ENCODE measurements around the gene CEACAM5.
"Not testable (repeated sequence)": the region's sequence is repeated elsewhere in the genome, so short reads cannot be mapped to it uniquely, and the experiment has no call there.

The CEACAM5 gene

GRCh38 chr19:41740415-41741243, 32.2 kb downstream of the CEACAM5 start:
- DNase-seq (ENCODE audit: low read depth): no peak

GRCh38 chr19:41741244-41741554, 32.8 kb downstream of the CEACAM5 start:
- no peak for DNase-seq (ENCODE audit: low read depth)

- no peak for DNase-seq (ENCODE audit: low read depth)
Measured at GRCh38 chr19:41744850-41745249, 36.4 kb downstream of the CEACAM5 start.

GRCh38 chr19:41745756-41746155, 37.3 kb downstream of the CEACAM5 start:
- DNase-seq (ENCODE audit: low read depth): no peak

- peak; percentile 10 for DNase-seq (ENCODE audit: low read depth)
Measured at GRCh38 chr19:41746593-41747227, 38.3 kb downstream of the CEACAM5 start.

- DNase-seq (ENCODE audit: low read depth): no peak
Measured at GRCh38 chr19:41748012-41748411, 39.6 kb downstream of the CEACAM5 start.

- not testable (repeated sequence) for DNase-seq (ENCODE audit: low read depth)
Measured at GRCh38 chr19:41750248-41751134, 42.1 kb downstream of the CEACAM5 start.

GRCh38 chr19:41753159-41753558, 44.7 kb downstream of the CEACAM5 start:
- DNase-seq (ENCODE audit: low read depth): peak; percentile 61

- DNase-seq (ENCODE audit: low read depth): peak; percentile 55
Measured at GRCh38 chr19:41753936-41754529, 45.6 kb downstream of the CEACAM5 start.

- DNase-seq (ENCODE audit: low read depth): no peak
Measured at GRCh38 chr19:41755328-41755913, 47.0 kb downstream of the CEACAM5 start, which contains the start of gene CEACAM6. TSS of gene CEACAM6 (plus strand) at chr19:41755530. CDS start at chr19:41755639, 109 bp downstream.

- no peak for DNase-seq (ENCODE audit: low read depth)
Measured at GRCh38 chr19:41758846-41759245, 50.4 kb downstream of the CEACAM5 start.

- no peak for DNase-seq (ENCODE audit: low read depth)
Measured at GRCh38 chr19:41767115-41767514, 58.7 kb downstream of the CEACAM5 start.

- DNase-seq (ENCODE audit: low read depth): not testable (repeated sequence)
Measured at GRCh38 chr19:41768105-41768504, 59.7 kb downstream of the CEACAM5 start.

GRCh38 chr19:41769608-41770007, 61.2 kb downstream of the CEACAM5 start:
- no peak for DNase-seq (ENCODE audit: low read depth)

GRCh38 chr19:41771410-41771809, 63.0 kb downstream of the CEACAM5 start:
- no peak for DNase-seq (ENCODE audit: low read depth)

GRCh38 chr19:41774515-41774980, 66.1 kb downstream of the CEACAM5 start:
- DNase-seq (ENCODE audit: low read depth): peak; percentile 39

GRCh38 chr19:41776700-41777099, 68.3 kb downstream of the CEACAM5 start:
- no peak for DNase-seq (ENCODE audit: low read depth)
